DND-41 (cell line): ENCODE results near the gene TMEM259.

ENCODE experiments used
- ATAC-seq: fragments of 200-7000 bp; cut with Tn5 transposase; 3 replicates; pipeline ENCODE4 v1.9.1; 2021; ENCODE audit warnings: low read depth; ENCODE audit not compliant: insufficient read depth
- DNase-seq: peaks from one replicate; pipeline ENCODE4 v3.0.0-alpha.2; 2020
- H2AFZ ChIP-seq: 2 replicates; pipeline ENCODE4 v1.6.0; 2012; ENCODE audit warnings: low read depth, low read length
- H3K27ac ChIP-seq: 2 replicates; pipeline ENCODE4 v1.5.1; 2012; ENCODE audit warnings: low read length, inconsistent platforms
- H3K27me3 ChIP-seq: fragments of 200-600 bp; sonication (generic); 2 replicates; pipeline ENCODE4 v1.6.0; 2012; ENCODE audit warnings: low read length, mild to moderate bottlenecking, inconsistent platforms; ENCODE audit not compliant: insufficient read depth, poor library complexity
- H3K36me3 ChIP-seq: 2 replicates; pipeline ENCODE4 v1.5.1; 2012; ENCODE audit warnings: low read length, inconsistent platforms; ENCODE audit not compliant: insufficient read depth
- H3K4me1 ChIP-seq: 2 replicates; pipeline ENCODE4 v1.5.1; 2012; ENCODE audit warnings: mild to moderate bottlenecking, low read length; ENCODE audit not compliant: insufficient read depth
- H3K4me2 ChIP-seq: 2 replicates; pipeline ENCODE4 v1.6.0; 2012; ENCODE audit warnings: mild to moderate bottlenecking, moderate library complexity, low read length, inconsistent platforms; ENCODE audit not compliant: insufficient read depth
- H3K4me3 ChIP-seq, 2 experiments: fragments of 200-600 bp in 1 of 2; shearing (Covaris generic) in 1 of 2; 2 replicates each; pipeline ENCODE4 v1.5.1; 2012 to 2016; ENCODE audit warnings: inconsistent platforms in 2 of 2, low read length in 2 of 2, mild to moderate bottlenecking in 2 of 2, low read depth in 1 of 2, moderate library complexity in 1 of 2
- H3K79me2 ChIP-seq: 2 replicates; pipeline ENCODE4 v1.6.0; 2012; ENCODE audit warnings: low read length, inconsistent platforms; ENCODE audit not compliant: insufficient read depth
- H3K9ac ChIP-seq: 2 replicates; pipeline ENCODE4 v1.6.0; 2012; ENCODE audit warnings: low read depth, mild to moderate bottlenecking, inconsistent platforms, low read length, moderate library complexity
- H3K9me3 ChIP-seq: 2 replicates; pipeline ENCODE4 v1.5.1; 2012; ENCODE audit warnings: low read length, moderate library complexity, mild to moderate bottlenecking, inconsistent platforms; ENCODE audit not compliant: insufficient read depth, severe bottlenecking
- H4K20me1 ChIP-seq: 2 replicates; pipeline ENCODE4 v1.6.0; 2012; ENCODE audit warnings: low read length; ENCODE audit not compliant: insufficient read depth
- CTCF ChIP-seq: IDR thresholded peaks from 2 replicates; pipeline ENCODE4 v1.5.1; 2012; ENCODE audit warnings: borderline replicate concordance, low read length, moderate library complexity, mild to moderate bottlenecking; ENCODE audit not compliant: poor library complexity, severe bottlenecking; ENCODE audit errors: extremely low read depth
- EZH2 ChIP-seq: IDR thresholded peaks from 3 replicates; pipeline ENCODE4 v1.6.1; 2012; ENCODE audit warnings: borderline replicate concordance, low read depth, mild to moderate bottlenecking, moderate library complexity, low read length, inconsistent platforms; ENCODE audit not compliant: severe bottlenecking

Gene TMEM259

GRCh38 chr19:1061987-1062386, 41.1 kb upstream of the TMEM259 start:
- Histone ChIP-seq H3K4me2 (no peak overlapping the region), H3K9ac (no peak overlapping the region), H3K4me1 (peaks cover 27% of the 10 kb centered on the region), H3K36me3 (peaks cover 17% of the 10 kb centered on the region), H3K79me2 (peaks cover 7% of the 10 kb centered on the region), H4K20me1 (no peaks in the 10 kb centered on the region), H3K27ac (no peak overlapping the region), H3K27me3 (no peaks in the 10 kb centered on the region), H3K4me3 (no peak overlapping the region), H3K9me3 (peaks cover 20% of the 10 kb centered on the region), H2AFZ (no peak overlapping the region)
- ATAC-seq (no peak), DNase-seq (no peak)
- TF ChIP-seq CTCF (no peak), EZH2 (no peak)

GRCh38 chr19:1060689-1061088, 39.8 kb upstream of the TMEM259 start:
- Histone ChIP-seq H3K79me2 (no peaks in the 10 kb centered on the region), H3K27ac (no peak overlapping the region), H3K4me2 (no peak overlapping the region), H3K36me3 (peaks cover 30% of the 10 kb centered on the region), H4K20me1 (no peaks in the 10 kb centered on the region), H3K9me3 (peaks cover 33% of the 10 kb centered on the region), H3K27me3 (no peaks in the 10 kb centered on the region), H2AFZ (no peak overlapping the region), H3K4me1 (peaks cover 15% of the 10 kb centered on the region), H3K9ac (no peak overlapping the region), H3K4me3 (no peak overlapping the region)
- no peak for TF ChIP-seq CTCF
- ATAC-seq = no peak
- no peak for DNase-seq

- Histone ChIP-seq H3K27me3 (no peaks in the 10 kb centered on the region), H2AFZ (no peak overlapping the region), H3K4me2 (no peak overlapping the region), H3K79me2 (no peaks in the 10 kb centered on the region), H3K27ac (no peak overlapping the region), H3K4me3 (no peak overlapping the region), H3K4me1 (no peaks in the 10 kb centered on the region), H3K9me3 (peaks cover 35% of the 10 kb centered on the region), H4K20me1 (no peaks in the 10 kb centered on the region), H3K36me3 (peaks cover 45% of the 10 kb centered on the region), H3K9ac (no peak overlapping the region)
- ATAC-seq = no peak
- DNase-seq = no peak
- TF ChIP-seq EZH2 = no peak
- no peak for TF ChIP-seq CTCF
Measured at GRCh38 chr19:1058112-1058511, 37.2 kb upstream of the TMEM259 start.
